ENCODE results near the gene UNC13A. TPM values are rescaled to one million over a fixed set of nuclear protein-coding genes. Genes with fewer than 3 reads are reported as not detected.
A peak's percentile ranks its signal among the peaks of the same experiment; 100 is the strongest.

The UNC13A gene
- total and polyA plus RNA-seq, 2 of the 13 experiments (the other 11 are each of a cell fraction or from before 2014, with no cell fraction given): 0.11 to 0.45 TPM

- TF ChIP-seq ZNF142 (CRISPR knock-in tag; IDR thresholded peaks at IDR 0.05): no peak; the same call in 1 of the 2 replicates
- TF ChIP-seq TP53 (CRISPR knock-in tag; conservative IDR thresholded peaks at IDR 0.05): no peak
- no peak for TF ChIP-seq ZNF282 (IDR thresholded peaks at IDR 0.05; ENCODE audit: partially characterized antibody)
- TF ChIP-seq ZNF547 (CRISPR knock-in tag; IDR thresholded peaks at IDR 0.05): 0 out of 2 replicates have a peak, but pooled peaks have one; percentile 5
- peak; percentile 30; the same call in 1 of the 2 replicates for TF ChIP-seq HNF4G (IDR thresholded peaks at IDR 0.05; ENCODE audit: borderline replicate concordance, low read depth, low read length)
- TF ChIP-seq HNF4G (CRISPR knock-in tag; IDR thresholded peaks at IDR 0.05; ENCODE audit: borderline replicate concordance, low read depth): no peak
- no peak for TF ChIP-seq PAXIP1 (CRISPR knock-in tag; conservative IDR thresholded peaks at IDR 0.05)
- TF ChIP-seq ZNF451 (CRISPR knock-in tag; IDR thresholded peaks at IDR 0.05): 0 out of 2 replicates have a peak, but pooled peaks have one; percentile 7
- TF ChIP-seq JUND (CRISPR knock-in tag; IDR thresholded peaks at IDR 0.05): peak; percentile 47; the same call in 1 of the 2 replicates
- no peak for TF ChIP-seq ZNF773 (CRISPR knock-in tag; IDR thresholded peaks at IDR 0.05; ENCODE audit: borderline replicate concordance)
- TF ChIP-seq CREM (IDR thresholded peaks at IDR 0.05): peak; percentile 70
- no peak for TF ChIP-seq CREM (CRISPR knock-in tag; IDR thresholded peaks at IDR 0.05)
- TF ChIP-seq YEATS4 (CRISPR knock-in tag; IDR thresholded peaks at IDR 0.05; ENCODE audit: borderline replicate concordance): no peak; the same call in 1 of the 2 replicates
- TF ChIP-seq, protein P1, sequence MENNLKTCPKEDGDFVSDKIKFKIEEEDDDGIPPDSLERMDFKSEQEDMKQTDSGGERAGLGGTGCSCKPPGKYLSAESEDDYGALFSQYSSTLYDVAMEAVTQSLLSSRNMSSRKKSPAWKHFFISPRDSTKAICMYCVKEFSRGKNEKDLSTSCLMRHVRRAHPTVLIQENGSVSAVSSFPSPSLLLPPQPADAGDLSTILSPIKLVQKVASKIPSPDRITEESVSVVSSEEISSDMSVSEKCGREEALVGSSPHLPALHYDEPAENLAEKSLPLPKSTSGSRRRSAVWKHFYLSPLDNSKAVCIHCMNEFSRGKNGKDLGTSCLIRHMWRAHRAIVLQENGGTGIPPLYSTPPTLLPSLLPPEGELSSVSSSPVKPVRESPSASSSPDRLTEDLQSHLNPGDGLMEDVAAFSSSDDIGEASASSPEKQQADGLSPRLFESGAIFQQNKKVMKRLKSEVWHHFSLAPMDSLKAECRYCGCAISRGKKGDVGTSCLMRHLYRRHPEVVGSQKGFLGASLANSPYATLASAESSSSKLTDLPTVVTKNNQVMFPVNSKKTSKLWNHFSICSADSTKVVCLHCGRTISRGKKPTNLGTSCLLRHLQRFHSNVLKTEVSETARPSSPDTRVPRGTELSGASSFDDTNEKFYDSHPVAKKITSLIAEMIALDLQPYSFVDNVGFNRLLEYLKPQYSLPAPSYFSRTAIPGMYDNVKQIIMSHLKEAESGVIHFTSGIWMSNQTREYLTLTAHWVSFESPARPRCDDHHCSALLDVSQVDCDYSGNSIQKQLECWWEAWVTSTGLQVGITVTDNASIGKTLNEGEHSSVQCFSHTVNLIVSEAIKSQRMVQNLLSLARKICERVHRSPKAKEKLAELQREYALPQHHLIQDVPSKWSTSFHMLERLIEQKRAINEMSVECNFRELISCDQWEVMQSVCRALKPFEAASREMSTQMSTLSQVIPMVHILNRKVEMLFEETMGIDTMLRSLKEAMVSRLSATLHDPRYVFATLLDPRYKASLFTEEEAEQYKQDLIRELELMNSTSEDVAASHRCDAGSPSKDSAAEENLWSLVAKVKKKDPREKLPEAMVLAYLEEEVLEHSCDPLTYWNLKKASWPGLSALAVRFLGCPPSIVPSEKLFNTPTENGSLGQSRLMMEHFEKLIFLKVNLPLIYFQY (CRISPR knock-in tag; IDR thresholded peaks at IDR 0.05; ENCODE audit: borderline replicate concordance): no peak
- TF ChIP-seq SRF (IDR thresholded peaks at IDR 0.05; ENCODE audit: low read depth, low read length): peak; percentile 61; the same call in 1 of the 2 replicates
- TF ChIP-seq NPAS2 (CRISPR knock-in tag; IDR thresholded peaks at IDR 0.05; ENCODE audit: borderline replicate concordance): no peak
- no peak for TF ChIP-seq BORCS8-MEF2B (CRISPR knock-in tag; IDR thresholded peaks at IDR 0.05)
- TF ChIP-seq ZNF292 (CRISPR knock-in tag; IDR thresholded peaks at IDR 0.05; ENCODE audit: borderline replicate concordance, low read depth): no peak
Observed at GRCh38 chr19:17555480-17555928, 132.7 kb downstream of the UNC13A start, which contains the start of gene COLGALT1 (continued).

Measured in HepG2 (cell line).